ENCODE results near the gene FBXL16.

FBXL16 gene

DNA sequence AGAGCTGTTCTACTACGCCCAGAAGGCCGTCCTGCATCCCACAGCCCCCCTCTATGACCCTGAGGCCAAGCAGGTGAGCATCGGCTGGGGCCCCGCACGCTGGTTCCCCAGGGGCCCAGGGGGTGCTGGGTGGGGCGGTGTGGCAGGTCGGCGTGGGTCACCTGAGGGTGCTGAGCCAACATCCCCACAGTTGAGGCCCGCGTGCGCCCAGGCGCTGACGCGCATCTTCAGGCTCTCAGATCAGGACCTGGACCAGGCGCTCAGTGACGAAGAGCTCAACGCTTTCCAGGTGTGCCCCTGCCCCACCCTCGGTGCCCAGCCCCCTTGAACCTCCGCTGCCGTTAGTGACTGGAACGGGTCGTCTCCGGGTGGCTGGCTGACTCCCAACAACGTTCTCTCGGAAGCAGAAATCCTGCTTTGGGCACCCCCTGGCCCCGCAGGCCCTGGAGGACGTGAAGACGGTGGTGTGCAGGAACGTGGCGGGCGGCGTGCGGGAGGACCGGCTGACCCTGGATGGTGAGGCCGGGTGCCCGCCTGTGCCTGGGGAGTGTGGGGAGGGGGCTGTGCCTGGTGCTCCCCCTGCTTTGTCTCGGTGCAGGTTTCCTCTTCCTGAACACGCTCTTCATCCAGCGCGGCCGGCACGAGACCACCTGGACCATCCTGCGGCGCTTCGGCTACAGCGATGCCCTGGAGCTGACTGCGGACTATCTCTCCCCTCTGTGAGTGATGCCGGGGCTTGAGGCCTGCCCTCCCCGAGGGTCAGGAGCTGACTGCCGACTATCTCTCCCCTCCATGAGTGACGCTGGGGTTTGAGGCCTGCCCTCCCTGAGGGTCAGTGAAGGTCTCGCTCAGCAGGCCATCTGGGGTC is 34.9 kb downstream of the FBXL16 start:
- no peak overlapping the region for H3K4me3 ChIP-seq (ENCODE audit: control insufficient read depth, low read depth, low read length)
- DNase-seq (ENCODE audit: low read depth), result no peak
- TF ChIP-seq, protein P1, sequence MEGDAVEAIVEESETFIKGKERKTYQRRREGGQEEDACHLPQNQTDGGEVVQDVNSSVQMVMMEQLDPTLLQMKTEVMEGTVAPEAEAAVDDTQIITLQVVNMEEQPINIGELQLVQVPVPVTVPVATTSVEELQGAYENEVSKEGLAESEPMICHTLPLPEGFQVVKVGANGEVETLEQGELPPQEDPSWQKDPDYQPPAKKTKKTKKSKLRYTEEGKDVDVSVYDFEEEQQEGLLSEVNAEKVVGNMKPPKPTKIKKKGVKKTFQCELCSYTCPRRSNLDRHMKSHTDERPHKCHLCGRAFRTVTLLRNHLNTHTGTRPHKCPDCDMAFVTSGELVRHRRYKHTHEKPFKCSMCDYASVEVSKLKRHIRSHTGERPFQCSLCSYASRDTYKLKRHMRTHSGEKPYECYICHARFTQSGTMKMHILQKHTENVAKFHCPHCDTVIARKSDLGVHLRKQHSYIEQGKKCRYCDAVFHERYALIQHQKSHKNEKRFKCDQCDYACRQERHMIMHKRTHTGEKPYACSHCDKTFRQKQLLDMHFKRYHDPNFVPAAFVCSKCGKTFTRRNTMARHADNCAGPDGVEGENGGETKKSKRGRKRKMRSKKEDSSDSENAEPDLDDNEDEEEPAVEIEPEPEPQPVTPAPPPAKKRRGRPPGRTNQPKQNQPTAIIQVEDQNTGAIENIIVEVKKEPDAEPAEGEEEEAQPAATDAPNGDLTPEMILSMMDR (IDR thresholded peaks at IDR 0.05; ENCODE audit: control insufficient read depth, insufficient read depth, low read depth, low read length, missing control alignments), result no peak

- no peak for DNase-seq (ENCODE audit: low read depth)
- TF ChIP-seq, protein P1 (IDR thresholded peaks at IDR 0.05; ENCODE audit: control insufficient read depth, insufficient read depth, low read depth, low read length, missing control alignments), result no peak
- H3K4me3 ChIP-seq (ENCODE audit: control insufficient read depth, low read depth, low read length), result no peak overlapping the region
These were observed 35.9 kb downstream of the FBXL16 start for GRCh38 chr16:669666-670065.

- peak overlapping the region; percentile 73 for H3K4me3 ChIP-seq (ENCODE audit: control insufficient read depth, low read depth, low read length)
- no peak for DNase-seq (ENCODE audit: low read depth)
- TF ChIP-seq, protein P1 (IDR thresholded peaks at IDR 0.05; ENCODE audit: control insufficient read depth, insufficient read depth, low read depth, low read length, missing control alignments), result no peak
These were observed 37.0 kb downstream of the FBXL16 start for GRCh38 chr16:668519-669171.

DNA sequence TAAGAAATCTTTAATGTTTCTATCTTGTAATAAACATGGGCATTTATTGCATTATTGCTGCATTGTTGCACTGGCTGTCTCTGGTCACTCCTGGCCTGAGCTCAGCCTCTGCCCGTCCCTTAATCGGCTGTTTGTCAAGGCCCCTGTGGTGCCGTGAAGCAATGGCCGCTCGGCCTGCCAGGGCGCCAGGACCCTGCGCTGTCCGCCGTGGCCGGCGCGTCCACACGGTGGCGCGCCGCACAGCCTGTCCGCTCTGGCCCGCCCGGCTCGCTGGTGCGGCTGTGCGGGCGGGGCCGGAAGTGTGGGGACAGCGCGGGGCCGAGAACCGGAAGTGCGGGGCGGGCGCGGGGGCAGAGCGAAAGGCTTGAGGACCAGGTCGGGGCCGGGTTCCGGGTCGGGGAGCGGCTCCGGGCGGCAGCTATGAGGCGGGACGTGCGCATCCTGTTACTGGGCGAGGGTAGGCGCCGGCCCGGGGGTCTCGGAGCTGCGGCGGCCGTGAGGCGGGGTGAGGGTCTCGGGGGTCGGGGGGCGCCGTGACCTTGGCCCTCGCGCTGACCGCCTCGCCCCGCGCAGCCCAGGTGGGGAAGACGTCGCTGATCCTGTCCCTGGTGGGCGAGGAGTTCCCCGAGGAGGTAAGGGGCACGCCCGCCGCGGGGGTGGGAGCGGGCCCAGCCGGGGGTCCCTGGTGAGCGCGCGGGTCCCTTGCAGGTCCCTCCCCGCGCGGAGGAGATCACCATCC is 37.7 kb downstream of the FBXL16 start, which contains the start of gene RHOT2:
Gene RHOT2, plus strand, starts transcription at position 353 of the 739 bp plus-strand sequence. Its CDS starts 68 bp downstream, at position 421.
- H3K4me3 ChIP-seq (ENCODE audit: control insufficient read depth, low read depth, low read length), result peak within 1 kb of the TSS; percentile 73
- TF ChIP-seq, protein P1 (IDR thresholded peaks at IDR 0.05; ENCODE audit: control insufficient read depth, insufficient read depth, low read depth, low read length, missing control alignments), result peak; percentile 42
- peak; percentile 38 for DNase-seq (ENCODE audit: low read depth)

- no peak for DNase-seq (ENCODE audit: low read depth)
- TF ChIP-seq, protein P1 (IDR thresholded peaks at IDR 0.05; ENCODE audit: control insufficient read depth, insufficient read depth, low read depth, low read length, missing control alignments), result no peak
- no peak overlapping the region for H3K4me3 ChIP-seq (ENCODE audit: control insufficient read depth, low read depth, low read length)
These were observed 38.4 kb downstream of the FBXL16 start for GRCh38 chr16:667113-667779.

GRCh38 chr16:666572-666971 is 39.0 kb downstream of the FBXL16 start:
- TF ChIP-seq, protein P1 (IDR thresholded peaks at IDR 0.05; ENCODE audit: control insufficient read depth, insufficient read depth, low read depth, low read length, missing control alignments), result no peak
- H3K4me3 ChIP-seq (ENCODE audit: control insufficient read depth, low read depth, low read length), result no peak overlapping the region
- no peak for DNase-seq (ENCODE audit: low read depth)

All from AG09309 (cell line).